HG03060 (cell line): ENCODE data around the gene ATP5F1B.

Experiments
- ATAC-seq: cut with Tn5 transposase; IDR thresholded peaks from one replicate; pipeline ENCODE4 v1.9.1; 2021; ENCODE audit warnings: low read depth, moderate number of reproducible peaks; ENCODE audit not compliant: unreplicated experiment

Gene ATP5F1B

DNA sequence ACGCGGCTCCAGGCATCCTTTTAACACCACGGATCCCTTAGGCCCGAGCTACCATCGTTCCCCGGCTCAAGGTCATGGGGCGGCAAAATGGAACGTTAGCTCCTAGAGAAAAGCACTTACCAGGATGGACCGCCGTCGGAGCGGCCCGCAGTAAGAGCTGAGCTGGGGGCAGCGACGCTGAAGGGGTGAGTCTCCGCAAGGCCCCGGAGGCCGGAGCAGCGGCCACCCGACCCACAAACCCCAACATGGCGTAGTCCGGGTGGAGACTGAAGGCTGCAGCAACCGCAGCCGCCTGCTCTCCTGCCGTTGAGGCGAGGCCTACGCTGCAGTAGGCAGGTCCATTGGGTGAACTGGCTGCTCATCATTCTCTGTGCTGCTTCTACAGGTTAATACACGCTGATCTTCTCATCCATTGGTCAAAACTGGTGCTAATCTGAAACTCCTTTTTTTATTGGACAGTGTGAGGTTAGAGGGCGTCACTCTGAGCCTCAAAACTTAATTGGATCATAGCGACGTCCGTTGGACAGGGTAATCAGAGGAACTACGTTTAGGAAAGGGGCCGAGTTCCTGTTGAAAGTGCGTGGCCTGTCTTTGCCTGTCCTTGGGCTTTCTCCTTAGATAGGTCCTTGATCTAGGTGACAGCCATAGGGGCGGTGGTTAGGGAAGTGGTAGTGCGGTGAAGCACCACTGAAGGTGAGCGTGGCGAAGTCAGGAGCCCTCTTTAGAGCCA is at the start of gene ATP5F1B:
TSS of gene ATP5F1B (minus strand) at position 268 of the 730 bp plus-strand sequence. CDS start at position 247, 21 bp downstream.
- ATAC-seq = peak; percentile 98

DNA sequence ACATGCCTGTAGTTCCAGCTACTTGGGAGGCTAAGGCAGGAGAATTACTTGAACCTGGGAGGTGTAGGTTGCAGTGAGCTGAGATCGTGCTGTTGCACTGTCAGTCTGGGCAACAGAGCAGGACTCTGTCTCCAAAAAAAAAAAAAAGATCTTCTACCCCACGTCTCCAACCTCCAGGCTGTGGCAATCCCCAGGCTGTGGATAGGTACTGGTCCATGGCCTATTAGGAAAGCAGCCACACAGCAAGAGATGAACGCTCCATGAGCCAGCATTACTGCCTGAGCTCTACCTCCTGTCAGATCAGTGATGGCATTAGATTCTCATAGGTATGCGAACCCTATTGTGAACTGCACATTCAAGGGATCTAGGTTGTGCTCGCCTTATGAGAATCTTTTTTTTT is 48.4 kb upstream of the ATP5F1B start:
- ATAC-seq = no peak

DNA sequence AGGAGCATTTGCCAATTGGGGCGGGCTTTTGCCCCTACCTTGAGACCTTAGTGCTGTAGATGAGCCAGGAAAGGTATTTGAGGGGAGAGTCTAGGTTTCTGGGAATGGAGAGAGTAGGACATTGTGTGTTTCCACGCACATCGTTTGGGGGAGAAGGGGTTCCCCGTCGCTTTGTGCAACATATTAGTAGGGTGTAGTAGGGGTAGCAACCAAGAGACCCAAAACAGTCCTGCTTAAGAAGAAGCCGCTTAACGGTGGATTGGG is 43.0 kb upstream of the ATP5F1B start:
- ATAC-seq = no peak

DNA sequence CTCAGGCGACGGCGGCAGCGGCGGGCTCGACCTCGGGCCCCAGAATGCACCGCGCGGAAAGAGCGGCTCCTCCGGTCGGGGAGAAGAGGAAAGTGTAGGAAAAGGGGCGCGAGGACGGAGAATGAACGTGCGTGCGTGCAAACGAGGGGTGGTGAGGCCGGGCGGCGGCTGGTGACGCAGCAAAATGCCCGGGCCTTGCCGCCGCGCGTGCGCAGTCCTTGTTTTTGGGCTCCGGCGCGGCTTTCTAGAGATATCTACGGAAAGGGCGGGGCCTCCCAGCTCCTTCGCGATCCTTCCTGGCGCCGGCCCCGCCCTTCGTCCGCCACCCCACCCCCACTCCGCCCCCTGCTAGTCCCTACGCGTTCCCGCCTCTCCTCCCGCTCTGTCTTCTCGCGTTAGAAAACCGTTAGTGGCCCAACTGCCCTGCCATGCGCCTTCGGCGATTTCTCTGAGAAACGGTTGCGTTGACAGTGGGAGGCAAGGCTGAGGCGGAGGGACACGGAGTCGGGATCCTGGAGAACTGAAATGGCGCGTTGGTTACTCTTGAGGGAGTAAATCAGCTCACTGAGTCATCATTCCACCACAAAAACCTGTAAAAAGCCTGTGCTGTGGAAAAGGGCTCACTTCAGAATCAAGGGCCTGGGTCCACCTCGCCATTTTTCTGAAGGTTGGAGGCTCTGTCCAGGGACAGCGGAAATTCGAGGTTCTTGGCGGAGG is 42.5 kb upstream of the ATP5F1B start, which contains the start of gene PTGES3:
TSS of gene PTGES3 (minus strand) at position 156 of the 717 bp plus-strand sequence. CDS start 285 bp downstream, outside the sequence.
- peak; percentile 45 for ATAC-seq

DNA sequence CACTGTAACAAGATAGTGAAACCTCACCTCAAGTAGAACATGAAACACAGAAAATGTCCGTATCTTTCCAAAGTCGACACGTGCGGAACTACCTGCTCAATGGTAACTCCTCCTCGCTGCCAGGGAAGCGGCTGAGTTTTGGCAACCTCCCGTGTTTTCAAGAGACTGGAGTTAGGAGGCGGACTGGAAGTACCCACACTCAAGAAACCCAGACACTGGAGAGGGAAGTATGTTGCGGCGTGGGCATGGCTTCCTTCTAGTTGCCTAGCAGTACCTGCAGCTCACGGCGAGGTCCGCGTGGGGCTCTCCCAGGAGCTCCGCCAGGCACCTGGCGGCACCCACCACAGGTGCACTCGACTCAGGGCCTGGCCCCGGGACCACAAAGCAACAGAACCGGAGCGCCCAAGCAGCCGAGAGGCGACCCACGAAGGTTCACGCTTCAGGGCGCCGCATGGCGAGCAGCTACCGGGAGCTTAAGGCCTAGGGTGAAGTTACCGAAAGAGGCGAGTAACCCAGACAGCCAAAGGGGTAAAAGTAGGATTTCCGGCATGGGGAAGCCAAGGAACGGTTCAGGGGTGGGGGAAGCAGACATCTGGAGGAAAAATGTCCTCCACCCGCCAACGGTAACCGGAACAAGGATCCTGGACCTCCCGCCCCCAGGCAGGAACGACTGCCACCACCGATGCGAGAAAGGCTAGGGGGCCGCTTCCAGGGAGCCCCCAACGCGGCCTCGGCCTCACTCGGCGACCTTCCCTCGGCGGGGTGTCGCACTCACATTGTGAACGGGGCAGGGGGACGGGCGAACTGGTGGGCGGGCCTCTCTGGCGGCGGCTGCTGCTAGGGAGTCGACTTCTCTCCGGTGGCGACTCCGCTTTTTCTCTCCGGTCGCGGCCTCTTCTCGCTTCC is 41.7 kb upstream of the ATP5F1B start:
- ATAC-seq = no peak

DNA sequence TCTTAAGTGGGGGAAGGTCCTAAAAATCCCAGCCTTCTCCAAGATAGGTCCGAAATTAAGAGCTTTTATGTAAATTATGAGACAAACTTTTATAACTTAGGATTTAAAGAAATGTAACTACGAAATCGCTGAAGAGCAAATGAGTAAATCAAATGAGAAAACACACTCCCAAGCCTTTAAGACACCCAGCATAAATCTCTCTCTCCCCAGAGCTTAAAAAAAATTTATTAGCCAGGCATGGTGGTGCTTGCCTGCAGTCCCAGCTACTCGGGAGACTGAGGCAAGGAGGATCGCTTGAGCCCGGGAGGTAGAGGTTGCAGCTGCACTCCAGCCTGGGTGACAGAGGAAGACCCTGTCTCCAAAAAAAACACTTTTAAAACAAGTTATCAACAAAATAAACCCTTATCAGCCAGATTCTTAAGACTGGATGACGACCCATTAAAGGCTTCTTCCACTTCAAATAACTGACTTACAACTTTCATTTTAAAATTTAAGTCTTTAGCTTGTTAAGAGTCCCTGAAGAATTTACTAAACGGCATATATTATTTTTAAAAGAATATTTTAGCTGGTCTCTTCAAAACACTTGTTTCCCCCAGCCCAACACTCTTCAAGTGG is 39.1 kb upstream of the ATP5F1B start:
- ATAC-seq = no peak

DNA sequence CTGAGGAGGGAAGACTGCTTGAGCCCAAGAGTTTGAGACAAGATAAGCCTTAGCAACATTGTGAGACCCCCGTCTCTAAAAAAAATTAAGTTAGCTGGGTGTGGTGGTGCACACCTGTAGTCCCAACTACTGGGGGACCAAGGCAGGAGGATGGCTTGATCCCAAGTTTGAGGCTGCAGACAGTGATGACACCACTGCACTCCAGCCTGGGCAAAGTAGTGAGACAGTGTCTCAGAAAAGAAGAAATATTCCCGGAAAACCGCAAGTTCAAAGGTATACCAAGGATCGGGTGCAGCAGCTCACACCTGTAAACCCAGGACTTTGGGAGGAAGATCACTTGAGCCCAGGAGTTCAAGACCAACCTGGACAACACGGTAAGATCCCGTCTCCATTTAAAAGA is 36.5 kb upstream of the ATP5F1B start:
- ATAC-seq = no peak

DNA sequence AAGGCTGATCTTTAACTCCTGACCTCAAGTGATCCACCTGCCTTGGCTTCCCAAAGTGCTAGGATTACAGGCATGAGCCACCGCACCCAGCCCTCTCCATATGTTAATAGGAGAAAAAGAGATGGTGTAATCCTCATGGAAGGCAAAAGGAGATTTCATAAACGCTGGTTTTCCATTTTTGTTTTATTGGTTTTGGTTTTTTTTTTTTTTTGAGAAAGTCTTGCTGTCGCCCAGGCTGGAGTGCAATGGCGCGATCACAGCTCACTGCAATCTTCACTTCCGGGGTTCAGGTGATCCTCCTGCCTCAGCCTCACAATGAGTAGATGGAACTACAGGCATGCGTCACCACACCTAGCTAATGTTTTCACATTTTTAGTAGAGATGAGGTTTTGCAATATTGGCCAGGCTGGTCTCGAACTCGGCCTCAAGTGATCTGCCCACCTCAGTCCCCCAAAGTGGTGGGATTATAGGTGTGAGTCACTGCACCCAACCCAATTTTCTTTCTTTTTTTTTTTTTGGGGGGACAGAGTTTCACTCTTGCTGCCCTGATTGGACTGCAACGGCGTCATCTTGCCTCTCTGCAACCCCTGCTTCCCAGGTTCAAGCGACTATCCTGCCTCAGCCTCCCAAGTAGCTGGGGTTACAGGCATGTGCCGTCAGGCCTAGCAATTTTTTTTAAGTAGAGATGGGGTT is 34.2 kb upstream of the ATP5F1B start:
- no peak for ATAC-seq

DNA sequence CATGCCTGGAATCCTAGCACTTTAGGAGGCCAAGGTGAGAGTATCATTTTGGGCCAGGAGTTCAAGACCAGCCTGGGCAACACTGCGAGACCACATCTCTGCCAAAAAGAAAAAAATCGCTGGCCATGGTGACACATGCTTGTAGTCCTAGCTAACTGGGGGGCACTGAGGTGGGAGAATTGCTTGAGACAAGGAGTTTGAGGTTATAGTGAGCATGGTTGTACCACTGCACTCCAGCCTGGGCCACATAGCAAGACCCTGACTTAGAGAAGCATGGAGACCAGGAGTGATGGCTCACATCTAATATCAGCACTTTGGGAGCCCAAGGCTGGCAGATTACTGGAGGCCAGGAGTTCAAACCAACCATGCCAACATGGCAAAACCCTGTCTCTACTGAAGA is 33.1 kb upstream of the ATP5F1B start:
- no peak for ATAC-seq

DNA sequence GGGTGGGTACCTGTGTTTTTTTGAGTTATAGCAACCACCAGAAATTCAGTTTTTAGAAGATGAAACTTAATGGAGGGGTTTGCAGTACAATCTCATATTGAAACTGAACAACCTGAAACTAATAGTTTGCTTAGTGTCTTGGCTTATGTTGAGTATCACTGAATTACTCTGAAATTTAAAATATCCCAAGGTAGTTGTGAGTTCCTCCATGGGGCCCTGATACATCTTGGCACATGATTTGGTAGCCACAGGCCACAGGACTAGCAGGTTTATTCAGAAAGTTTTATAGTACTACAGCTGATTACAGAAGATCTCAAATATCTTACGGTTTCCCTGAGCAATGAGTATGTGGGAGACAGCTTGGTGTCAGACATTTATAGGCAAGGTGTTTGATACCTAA is 31.9 kb upstream of the ATP5F1B start:
- no peak for ATAC-seq

DNA sequence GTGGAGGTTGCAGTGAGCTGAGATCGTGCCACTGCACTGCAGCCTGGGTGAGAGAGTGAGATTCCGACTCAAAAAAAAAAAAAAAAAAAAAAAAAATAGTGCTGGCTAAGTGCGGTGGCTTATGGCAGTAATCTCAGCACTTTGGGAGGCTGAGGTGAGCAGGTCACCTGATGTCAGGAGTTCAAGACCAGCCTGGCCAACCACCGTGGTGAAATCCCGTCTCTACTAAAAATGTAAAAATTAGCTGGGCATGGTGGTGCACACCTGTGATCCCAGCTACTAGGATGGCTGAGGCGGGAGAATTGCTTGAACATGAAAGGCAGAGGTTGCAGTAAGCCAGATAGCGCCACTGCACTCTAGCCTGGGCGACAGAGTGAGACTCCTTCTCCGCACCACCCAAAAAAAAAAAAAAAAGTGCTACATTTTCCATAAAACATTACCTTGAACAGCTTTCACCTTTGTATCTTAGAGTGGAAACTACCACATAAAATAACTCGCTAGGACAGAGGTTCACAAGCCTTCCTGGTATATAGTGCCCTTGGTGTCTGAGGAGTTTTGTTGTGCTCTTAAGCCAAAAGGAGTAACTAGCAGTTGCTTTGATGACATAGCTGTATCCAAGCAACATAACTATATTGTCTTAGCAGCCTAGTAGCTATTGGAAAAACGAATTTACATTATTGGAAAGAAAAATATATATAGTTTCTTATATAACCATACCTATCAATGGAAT is 31.2 kb upstream of the ATP5F1B start:
- ATAC-seq = no peak

DNA sequence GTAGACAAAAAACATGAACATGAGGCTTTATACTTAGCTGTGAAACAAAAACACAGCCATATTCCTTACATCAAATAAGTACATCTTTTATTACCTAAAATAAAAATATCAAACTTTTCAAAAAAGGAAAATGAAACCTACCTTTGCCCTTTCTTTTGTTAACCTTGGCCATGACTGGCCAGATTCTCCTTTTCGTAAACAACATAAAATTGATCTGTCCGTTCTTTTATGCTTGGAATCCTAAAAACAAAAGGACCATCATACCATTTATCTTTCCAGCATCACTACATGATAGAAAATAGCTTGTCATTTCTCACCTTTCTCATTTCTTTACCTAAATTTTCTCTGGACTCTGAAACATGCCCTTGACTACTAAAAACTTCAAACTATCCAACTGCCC is 25.8 kb upstream of the ATP5F1B start:
- no peak for ATAC-seq

DNA sequence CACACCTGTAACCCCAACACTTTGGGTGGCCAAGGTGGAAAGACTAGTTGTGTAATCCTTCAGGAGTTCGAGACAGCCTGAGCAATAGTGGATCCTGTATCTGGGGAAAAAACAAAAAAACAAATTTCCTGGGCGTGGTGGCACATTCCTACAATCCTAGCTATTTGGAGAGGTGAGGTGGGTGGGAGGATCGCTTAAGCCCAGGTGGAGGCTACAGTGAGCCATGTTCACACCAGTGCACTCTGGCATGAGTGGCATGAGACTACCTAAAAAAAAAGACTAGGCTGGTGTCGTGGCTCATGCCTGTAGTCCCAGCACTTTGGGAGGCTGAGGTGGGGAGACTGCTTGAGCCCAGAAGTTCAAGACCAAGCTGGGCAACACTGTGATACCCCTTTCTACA is 25.1 kb upstream of the ATP5F1B start:
- ATAC-seq = no peak

DNA sequence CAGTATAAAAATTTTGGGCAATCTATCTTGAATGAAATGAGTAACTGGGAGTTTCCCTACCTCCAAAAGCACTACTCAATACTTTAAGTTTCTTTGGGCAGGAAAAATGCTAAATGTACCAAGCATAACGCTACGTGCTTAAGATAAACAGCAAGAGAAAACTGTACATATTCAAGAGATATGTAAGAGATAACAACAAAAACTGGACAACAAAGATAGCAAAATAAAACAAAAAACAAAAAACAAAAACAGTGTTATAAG is 22.3 kb upstream of the ATP5F1B start:
- ATAC-seq = no peak

DNA sequence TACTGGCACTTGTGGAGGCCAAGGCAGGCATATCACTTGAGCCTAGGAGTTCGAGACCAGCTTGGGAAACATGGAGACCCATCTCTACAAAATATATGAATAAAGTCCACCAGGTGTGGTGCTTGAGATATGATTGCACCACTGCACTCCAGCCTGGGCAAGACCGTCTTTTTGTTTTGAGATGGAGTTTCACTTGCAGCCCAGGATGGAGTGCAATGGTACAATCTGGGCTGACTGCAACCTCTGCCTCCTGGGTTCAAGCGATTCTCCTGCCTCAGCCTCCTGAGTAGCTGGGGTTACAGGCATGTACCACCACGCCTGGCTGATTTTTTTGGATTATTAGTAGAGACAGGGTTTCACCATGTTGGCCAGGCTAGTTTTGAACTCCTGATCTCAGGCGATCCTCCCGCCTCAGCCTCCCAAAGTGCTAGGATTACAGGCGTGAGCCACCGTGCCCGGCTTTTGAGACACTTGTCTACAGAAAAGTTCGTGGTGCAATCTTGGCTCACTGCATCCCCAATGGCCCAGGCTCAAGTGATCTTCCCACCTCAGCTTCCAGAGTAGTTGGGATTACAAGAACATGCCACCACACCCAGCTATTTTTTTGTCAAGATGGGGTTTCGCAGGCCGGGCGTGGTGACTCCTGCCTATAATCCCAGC is 16.3 kb upstream of the ATP5F1B start:
- no peak for ATAC-seq

DNA sequence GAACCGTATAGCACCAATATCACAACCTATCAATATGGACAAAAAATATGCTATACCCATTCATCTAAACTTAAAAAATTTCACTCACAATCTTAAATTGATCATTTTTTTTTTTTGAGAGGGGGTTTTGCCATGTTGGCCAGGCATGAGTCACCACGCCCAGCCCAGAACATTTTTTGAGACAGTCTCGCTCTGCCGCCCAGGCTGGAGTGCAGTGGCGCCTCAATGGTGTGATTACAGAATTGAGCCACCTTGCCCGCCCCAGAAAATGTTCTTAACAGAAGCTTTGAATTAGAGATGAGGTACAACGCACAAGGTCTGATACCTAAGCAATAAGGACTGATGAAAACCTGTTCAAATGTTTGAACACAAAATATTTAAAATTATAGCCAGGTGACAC is 15.8 kb upstream of the ATP5F1B start:
- no peak for ATAC-seq

DNA sequence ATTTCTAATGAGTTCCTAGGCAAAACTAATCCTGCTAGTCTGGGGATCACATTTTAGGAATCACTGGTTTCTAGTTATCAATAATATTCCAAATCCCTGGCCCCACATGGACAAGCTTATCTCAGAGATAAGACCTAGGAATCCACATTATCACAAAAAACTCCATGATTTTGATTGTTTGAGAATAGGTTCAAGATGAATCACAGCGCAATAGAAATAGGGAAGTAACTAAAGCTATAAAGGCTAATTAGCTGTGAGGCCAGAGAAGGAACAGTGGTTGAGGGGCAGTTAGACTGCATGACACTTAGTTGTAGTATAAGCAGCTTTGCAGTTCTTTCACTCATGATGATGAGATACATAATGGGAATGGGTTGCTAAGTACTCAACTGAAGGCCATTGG is 13.1 kb upstream of the ATP5F1B start:
- no peak for ATAC-seq

DNA sequence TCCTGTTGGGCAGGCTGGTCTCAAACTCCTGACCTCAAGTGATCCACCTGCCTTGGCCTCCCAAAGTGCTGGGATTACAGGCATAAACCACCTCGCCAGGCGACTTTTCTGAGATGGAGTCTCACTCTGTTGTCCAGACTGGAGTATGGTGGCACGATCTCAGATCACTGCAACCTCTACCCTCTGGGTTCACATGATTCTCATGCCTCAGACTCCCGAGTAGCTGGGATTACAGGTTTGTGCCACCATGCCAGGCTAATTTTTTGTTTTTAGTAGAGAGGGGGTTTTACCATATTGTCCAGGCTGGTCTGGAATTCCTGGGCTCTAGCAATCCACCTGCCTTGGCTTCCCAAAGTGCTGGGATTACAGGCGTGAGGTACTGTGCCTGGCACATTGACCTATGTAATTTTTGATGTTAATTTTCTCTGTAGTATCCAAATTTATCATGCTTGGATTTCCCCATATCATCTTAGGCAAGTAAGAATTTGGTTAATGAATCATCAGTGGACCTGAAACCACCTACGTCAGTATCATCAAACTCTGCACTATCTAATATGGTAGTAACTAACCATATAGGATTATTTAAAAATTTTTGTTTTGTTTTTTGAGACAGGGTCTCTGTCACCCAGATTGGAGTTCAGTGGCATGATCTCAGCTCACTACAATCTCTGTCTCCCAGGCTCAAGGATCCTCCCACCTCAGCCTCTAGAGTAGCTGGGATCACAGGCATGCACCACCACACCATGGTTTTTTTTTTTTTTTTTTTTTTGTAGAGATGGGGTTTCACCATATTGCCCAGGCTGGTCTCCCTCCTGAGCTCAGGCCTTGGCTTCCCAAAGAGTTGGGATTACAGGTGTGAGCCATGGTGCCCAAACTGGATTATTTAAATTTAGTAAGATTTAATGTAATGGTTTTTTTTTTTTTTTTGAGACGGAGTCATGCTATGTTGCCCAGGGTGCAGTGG is 11.9 kb upstream of the ATP5F1B start:
- ATAC-seq = no peak
